HepG2 (cell line): Measurements from ENCODE around the gene NFYB. TPM values are rescaled to one million over a fixed set of nuclear protein-coding genes. Genes with fewer than 3 reads are reported as not detected.

Experiments used
- ERF ChIP-seq: IDR thresholded peaks from 2 replicates; pipeline ENCODE4 v1.6.1; 2018; ENCODE audit warnings: missing biosample characterization, missing genetic modification reagents
- HDAC2 ChIP-seq: sonication (generic); formaldehyde crosslinking; IDR thresholded peaks from 2 replicates; pipeline ENCODE4 v1.4.0; 2020; ENCODE audit warnings: missing genetic modification reagents
- KAT2B ChIP-seq: fragments of 150-350 bp; IDR thresholded peaks from 2 replicates; pipeline ENCODE4 v1.6.1; 2014; ENCODE audit warnings: low read depth, low read length, borderline replicate concordance
- NR2C2 ChIP-seq: sonication (generic); formaldehyde crosslinking; IDR thresholded peaks from 2 replicates; pipeline ENCODE4 v1.4.0; 2020; ENCODE audit warnings: missing genetic modification reagents, mild to moderate bottlenecking, moderate library complexity, borderline replicate concordance
- SRSF9 ChIP-seq: fragments of 200-400 bp; formaldehyde crosslinking; IDR thresholded peaks from 2 replicates; pipeline ENCODE4 v1.6.1; 2018; ENCODE audit warnings: borderline replicate concordance, mild to moderate bottlenecking, low read depth, low read length; ENCODE audit not compliant: insufficient read depth, poor library complexity, severe bottlenecking
- TBX2 ChIP-seq: sonication (generic); formaldehyde crosslinking; IDR thresholded peaks from 2 replicates; pipeline ENCODE4 v1.5.0; 2020; ENCODE audit warnings: missing genetic modification reagents, mild to moderate bottlenecking, borderline replicate concordance
- ZKSCAN8 ChIP-seq: IDR thresholded peaks from 2 replicates; pipeline ENCODE4 v1.6.1; 2016; ENCODE audit warnings: borderline replicate concordance, missing genetic modification reagents, missing compliant biosample characterization
- ZNF3 ChIP-seq: IDR thresholded peaks from 2 replicates; pipeline ENCODE4 v1.7.0; 2017; ENCODE audit warnings: inconsistent platforms
- ZNF589 ChIP-seq: sonication (generic); formaldehyde crosslinking; conservative IDR thresholded peaks from 2 replicates; pipeline ENCODE4 v1.8.0; 2022; ENCODE audit warnings: mild to moderate bottlenecking, moderate library complexity, missing genetic modification reagents
- polyA plus RNA-seq, 8 experiments: library from polyadenylated mRNA; depleted of rRNA in 3 of 8; stranded (reverse) in 7 of 8; unstranded in 1 of 8; fragments of >200 nt; fragmentation: Illumina TruSeq in 4 of 8; extraction: Trizol in 4 of 8; gene quantifications; 2 replicates each; pipeline versions ENCODE4 v1.2.1 to v1.2.3, GENCODE V29; 2011 to 2016; ENCODE audit warnings: low read depth in 4 of 8, missing spikeins in 1 of 8, mixed read lengths in 1 of 8; ENCODE audit not compliant: insufficient read depth in 1 of 8
- total RNA-seq, 5 experiments: library from RNA; depleted of rRNA; stranded (reverse); fragments of >200 nt; fragmentation: Illumina TruSeq; extraction: Trizol; gene quantifications; 2 replicates each; pipeline ENCODE4 v1.2.3, GENCODE V29; 2016; ENCODE audit warnings: low read depth in 1 of 5
- TF ChIP-seq, protein P1 (sequence below): sonication (generic); formaldehyde crosslinking; IDR thresholded peaks from 2 replicates; pipeline ENCODE4 v1.5.1; 2020; ENCODE audit warnings: mild to moderate bottlenecking, missing genetic modification reagents, borderline replicate concordance
- TF ChIP-seq, protein P2 (sequence below): sonication (generic); formaldehyde crosslinking; IDR thresholded peaks from 2 replicates; pipeline ENCODE4 v1.8.1; 2023; ENCODE audit warnings: mild to moderate bottlenecking, missing genetic modification reagents
- TF ChIP-seq, protein P3 (sequence below): sonication (generic); formaldehyde crosslinking; IDR thresholded peaks from 2 replicates; pipeline ENCODE4 v1.4.0; 2020; ENCODE audit warnings: missing genetic modification reagents, borderline replicate concordance
- TF ChIP-seq, protein P4 (sequence below): sonication (generic); formaldehyde crosslinking; IDR thresholded peaks from 2 replicates; pipeline ENCODE4 v1.5.0; 2020; ENCODE audit warnings: missing genetic modification reagents, mild to moderate bottlenecking, borderline replicate concordance
- TF ChIP-seq, protein P5 (sequence below): IDR thresholded peaks from 2 replicates; pipeline ENCODE4 v1.6.1; 2016
- TF ChIP-seq, protein P6 (sequence below): sonication (generic); formaldehyde crosslinking; IDR thresholded peaks from 2 replicates; pipeline ENCODE4 v1.8.0; 2022; ENCODE audit warnings: missing genetic modification reagents, mild to moderate bottlenecking, moderate library complexity, borderline replicate concordance

NFYB gene
- total and polyA plus RNA-seq, 2 of the 13 experiments (the other 11 are each of a cell fraction or from before 2014, with no cell fraction given), result 18.7 to 36.6 TPM

DNA sequence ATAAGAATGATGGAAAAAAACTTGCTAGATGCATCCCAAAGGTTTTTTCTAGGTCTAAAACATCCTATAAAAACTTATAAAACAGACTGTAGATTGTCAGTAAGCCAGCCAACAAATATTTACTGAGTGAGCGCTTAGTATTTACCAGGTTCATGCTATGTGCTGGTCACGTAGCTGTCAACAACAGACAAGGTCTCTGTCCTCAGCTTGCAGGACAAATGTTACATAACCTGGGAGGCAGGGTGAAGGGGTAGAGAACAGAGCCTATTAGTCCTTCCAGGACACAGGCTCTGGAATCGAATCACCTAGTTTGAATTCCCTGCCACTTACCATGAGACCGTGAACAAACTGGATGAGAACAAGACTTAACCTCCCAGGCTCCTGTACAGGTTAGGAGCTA, 6.4 kb downstream of the NFYB start (continued):
- TF ChIP-seq, protein P1, sequence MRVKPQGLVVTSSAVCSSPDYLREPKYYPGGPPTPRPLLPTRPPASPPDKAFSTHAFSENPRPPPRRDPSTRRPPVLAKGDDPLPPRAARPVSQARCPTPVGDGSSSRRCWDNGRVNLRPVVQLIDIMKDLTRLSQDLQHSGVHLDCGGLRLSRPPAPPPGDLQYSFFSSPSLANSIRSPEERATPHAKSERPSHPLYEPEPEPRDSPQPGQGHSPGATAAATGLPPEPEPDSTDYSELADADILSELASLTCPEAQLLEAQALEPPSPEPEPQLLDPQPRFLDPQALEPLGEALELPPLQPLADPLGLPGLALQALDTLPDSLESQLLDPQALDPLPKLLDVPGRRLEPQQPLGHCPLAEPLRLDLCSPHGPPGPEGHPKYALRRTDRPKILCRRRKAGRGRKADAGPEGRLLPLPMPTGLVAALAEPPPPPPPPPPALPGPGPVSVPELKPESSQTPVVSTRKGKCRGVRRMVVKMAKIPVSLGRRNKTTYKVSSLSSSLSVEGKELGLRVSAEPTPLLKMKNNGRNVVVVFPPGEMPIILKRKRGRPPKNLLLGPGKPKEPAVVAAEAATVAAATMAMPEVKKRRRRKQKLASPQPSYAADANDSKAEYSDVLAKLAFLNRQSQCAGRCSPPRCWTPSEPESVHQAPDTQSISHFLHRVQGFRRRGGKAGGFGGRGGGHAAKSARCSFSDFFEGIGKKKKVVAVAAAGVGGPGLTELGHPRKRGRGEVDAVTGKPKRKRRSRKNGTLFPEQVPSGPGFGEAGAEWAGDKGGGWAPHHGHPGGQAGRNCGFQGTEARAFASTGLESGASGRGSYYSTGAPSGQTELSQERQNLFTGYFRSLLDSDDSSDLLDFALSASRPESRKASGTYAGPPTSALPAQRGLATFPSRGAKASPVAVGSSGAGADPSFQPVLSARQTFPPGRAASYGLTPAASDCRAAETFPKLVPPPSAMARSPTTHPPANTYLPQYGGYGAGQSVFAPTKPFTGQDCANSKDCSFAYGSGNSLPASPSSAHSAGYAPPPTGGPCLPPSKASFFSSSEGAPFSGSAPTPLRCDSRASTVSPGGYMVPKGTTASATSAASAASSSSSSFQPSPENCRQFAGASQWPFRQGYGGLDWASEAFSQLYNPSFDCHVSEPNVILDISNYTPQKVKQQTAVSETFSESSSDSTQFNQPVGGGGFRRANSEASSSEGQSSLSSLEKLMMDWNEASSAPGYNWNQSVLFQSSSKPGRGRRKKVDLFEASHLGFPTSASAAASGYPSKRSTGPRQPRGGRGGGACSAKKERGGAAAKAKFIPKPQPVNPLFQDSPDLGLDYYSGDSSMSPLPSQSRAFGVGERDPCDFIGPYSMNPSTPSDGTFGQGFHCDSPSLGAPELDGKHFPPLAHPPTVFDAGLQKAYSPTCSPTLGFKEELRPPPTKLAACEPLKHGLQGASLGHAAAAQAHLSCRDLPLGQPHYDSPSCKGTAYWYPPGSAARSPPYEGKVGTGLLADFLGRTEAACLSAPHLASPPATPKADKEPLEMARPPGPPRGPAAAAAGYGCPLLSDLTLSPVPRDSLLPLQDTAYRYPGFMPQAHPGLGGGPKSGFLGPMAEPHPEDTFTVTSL (CRISPR knock-in tag), result peak; percentile 83
- TF ChIP-seq, protein P2, sequence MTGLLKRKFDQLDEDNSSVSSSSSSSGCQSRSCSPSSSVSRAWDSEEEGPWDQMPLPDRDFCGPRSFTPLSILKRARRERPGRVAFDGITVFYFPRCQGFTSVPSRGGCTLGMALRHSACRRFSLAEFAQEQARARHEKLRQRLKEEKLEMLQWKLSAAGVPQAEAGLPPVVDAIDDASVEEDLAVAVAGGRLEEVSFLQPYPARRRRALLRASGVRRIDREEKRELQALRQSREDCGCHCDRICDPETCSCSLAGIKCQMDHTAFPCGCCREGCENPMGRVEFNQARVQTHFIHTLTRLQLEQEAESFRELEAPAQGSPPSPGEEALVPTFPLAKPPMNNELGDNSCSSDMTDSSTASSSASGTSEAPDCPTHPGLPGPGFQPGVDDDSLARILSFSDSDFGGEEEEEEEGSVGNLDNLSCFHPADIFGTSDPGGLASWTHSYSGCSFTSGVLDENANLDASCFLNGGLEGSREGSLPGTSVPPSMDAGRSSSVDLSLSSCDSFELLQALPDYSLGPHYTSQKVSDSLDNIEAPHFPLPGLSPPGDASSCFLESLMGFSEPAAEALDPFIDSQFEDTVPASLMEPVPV (CRISPR knock-in tag), result no peak
- 0 out of 2 replicates have a peak, but pooled peaks have one; percentile 59 for TF ChIP-seq ERF (CRISPR knock-in tag)
- TF ChIP-seq TBX2 (CRISPR knock-in tag), result peak; percentile 48; the same call in 1 of the 2 replicates
- TF ChIP-seq ZNF589, result no peak
- TF ChIP-seq ZKSCAN8 (CRISPR knock-in tag), result peak; percentile 55; the same call in 1 of the 2 replicates
- TF ChIP-seq, protein P3, sequence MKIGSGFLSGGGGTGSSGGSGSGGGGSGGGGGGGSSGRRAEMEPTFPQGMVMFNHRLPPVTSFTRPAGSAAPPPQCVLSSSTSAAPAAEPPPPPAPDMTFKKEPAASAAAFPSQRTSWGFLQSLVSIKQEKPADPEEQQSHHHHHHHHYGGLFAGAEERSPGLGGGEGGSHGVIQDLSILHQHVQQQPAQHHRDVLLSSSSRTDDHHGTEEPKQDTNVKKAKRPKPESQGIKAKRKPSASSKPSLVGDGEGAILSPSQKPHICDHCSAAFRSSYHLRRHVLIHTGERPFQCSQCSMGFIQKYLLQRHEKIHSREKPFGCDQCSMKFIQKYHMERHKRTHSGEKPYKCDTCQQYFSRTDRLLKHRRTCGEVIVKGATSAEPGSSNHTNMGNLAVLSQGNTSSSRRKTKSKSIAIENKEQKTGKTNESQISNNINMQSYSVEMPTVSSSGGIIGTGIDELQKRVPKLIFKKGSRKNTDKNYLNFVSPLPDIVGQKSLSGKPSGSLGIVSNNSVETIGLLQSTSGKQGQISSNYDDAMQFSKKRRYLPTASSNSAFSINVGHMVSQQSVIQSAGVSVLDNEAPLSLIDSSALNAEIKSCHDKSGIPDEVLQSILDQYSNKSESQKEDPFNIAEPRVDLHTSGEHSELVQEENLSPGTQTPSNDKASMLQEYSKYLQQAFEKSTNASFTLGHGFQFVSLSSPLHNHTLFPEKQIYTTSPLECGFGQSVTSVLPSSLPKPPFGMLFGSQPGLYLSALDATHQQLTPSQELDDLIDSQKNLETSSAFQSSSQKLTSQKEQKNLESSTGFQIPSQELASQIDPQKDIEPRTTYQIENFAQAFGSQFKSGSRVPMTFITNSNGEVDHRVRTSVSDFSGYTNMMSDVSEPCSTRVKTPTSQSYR (CRISPR knock-in tag), result peak; percentile 51; the same call in 1 of the 2 replicates
- TF ChIP-seq NR2C2 (CRISPR knock-in tag), result no peak
- TF ChIP-seq, protein P4, sequence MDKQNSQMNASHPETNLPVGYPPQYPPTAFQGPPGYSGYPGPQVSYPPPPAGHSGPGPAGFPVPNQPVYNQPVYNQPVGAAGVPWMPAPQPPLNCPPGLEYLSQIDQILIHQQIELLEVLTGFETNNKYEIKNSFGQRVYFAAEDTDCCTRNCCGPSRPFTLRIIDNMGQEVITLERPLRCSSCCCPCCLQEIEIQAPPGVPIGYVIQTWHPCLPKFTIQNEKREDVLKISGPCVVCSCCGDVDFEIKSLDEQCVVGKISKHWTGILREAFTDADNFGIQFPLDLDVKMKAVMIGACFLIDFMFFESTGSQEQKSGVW (CRISPR knock-in tag), result no peak
- TF ChIP-seq, protein P5, sequence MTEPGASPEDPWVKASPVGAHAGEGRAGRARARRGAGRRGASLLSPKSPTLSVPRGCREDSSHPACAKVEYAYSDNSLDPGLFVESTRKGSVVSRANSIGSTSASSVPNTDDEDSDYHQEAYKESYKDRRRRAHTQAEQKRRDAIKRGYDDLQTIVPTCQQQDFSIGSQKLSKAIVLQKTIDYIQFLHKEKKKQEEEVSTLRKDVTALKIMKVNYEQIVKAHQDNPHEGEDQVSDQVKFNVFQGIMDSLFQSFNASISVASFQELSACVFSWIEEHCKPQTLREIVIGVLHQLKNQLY (CRISPR knock-in tag), result peak; percentile 75; the same call in 1 of the 2 replicates
- TF ChIP-seq KAT2B, result no peak
- TF ChIP-seq SRSF9, result no peak
- TF ChIP-seq, protein P6, sequence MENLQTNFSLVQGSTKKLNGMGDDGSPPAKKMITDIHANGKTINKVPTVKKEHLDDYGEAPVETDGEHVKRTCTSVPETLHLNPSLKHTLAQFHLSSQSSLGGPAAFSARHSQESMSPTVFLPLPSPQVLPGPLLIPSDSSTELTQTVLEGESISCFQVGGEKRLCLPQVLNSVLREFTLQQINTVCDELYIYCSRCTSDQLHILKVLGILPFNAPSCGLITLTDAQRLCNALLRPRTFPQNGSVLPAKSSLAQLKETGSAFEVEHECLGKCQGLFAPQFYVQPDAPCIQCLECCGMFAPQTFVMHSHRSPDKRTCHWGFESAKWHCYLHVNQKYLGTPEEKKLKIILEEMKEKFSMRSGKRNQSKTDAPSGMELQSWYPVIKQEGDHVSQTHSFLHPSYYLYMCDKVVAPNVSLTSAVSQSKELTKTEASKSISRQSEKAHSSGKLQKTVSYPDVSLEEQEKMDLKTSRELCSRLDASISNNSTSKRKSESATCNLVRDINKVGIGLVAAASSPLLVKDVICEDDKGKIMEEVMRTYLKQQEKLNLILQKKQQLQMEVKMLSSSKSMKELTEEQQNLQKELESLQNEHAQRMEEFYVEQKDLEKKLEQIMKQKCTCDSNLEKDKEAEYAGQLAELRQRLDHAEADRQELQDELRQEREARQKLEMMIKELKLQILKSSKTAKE (CRISPR knock-in tag), result peak; percentile 90
- TF ChIP-seq ZNF3 (CRISPR knock-in tag), result peak; percentile 67; the same call in 1 of the 2 replicates
- peak; percentile 61 for TF ChIP-seq HDAC2 (CRISPR knock-in tag)
